Fibroblast of lung (primary cell): Measurements from ENCODE around the gene GPR34.
"Not testable (repeated sequence)": the region's sequence is repeated elsewhere in the genome, so short reads cannot be mapped to it uniquely, and the experiment has no call there.

ENCODE experiments used
- CTCF ChIP-seq, 2 donors: IDR thresholded peaks in 1 of 2; conservative IDR thresholded peaks in 1 of 2; 1 replicate in 1 of 2; 2 replicates in 1 of 2; pipeline ENCODE4 v1.5.1; 2011 to 2012; ENCODE audit warnings: low read length in 2 of 2, control low read depth in 1 of 2, inconsistent platforms in 1 of 2, low read depth in 1 of 2, mild to moderate bottlenecking in 1 of 2
- EZH2 ChIP-seq: IDR thresholded peaks from 2 replicates; pipeline ENCODE4 v1.5.1; 2012; ENCODE audit warnings: low read length, control low read depth, mild to moderate bottlenecking; ENCODE audit errors: missing control alignments

GRCh38 chrX:41646201-41646600 lies 42.6 kb upstream of the GPR34 start:
- not testable (repeated sequence) for TF ChIP-seq CTCF (conservative IDR thresholded peaks at IDR 0.05 in 1 of 2, IDR thresholded peaks at IDR 0.05 in 1 of 2; ENCODE audit: low read depth in 1 of 2, low read length in 2 of 2); EZH2
